ENCODE results near the gene TRAPPC5.

The TRAPPC5 gene

DNA sequence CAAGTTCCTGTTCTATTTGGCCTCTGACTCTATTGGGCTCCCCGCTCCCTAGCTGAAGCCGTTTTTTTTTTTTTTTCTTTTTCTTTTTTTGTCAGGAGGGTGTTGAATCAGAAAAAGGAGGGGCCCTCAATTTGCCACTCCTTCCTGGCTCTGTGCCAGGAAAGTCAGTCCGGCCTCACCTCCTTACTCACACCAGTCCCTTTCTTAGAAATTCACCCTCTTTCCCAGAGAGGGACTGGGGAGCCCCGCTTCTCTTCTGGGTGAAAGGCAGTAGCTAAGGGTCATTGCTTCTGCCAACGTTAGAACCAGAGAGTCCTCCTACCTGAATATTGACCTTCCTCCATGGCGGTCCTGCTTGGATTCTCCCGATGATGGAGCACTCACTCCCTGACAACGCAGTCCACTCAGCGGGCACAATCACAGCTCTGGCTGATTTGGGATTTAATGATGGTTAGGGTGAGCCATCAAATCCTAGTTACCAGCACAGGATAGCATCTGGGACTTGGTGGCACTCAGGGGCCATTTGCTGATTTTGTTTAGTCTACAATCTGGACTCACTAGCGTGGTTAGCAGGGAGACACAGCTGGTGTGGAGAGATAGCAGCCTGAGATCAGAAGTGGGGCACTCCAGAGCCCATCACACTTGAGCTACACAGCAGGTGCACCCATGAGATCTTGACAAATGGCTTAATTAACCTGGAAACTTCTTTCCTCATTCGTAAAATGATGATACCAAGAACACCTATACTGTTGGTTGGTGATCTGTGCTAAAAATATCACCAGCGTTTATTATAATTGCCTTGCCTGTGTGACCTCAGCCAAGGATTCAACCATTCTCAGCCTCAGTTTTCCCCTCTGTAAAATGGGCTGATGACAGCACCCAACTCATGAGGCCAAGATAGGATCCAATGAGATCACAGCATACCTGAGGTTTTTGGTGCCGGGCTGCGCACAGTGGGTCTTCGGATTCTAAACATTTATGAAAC is 19.1 kb downstream of the TRAPPC5 start:
- TF ChIP-seq, protein P1, sequence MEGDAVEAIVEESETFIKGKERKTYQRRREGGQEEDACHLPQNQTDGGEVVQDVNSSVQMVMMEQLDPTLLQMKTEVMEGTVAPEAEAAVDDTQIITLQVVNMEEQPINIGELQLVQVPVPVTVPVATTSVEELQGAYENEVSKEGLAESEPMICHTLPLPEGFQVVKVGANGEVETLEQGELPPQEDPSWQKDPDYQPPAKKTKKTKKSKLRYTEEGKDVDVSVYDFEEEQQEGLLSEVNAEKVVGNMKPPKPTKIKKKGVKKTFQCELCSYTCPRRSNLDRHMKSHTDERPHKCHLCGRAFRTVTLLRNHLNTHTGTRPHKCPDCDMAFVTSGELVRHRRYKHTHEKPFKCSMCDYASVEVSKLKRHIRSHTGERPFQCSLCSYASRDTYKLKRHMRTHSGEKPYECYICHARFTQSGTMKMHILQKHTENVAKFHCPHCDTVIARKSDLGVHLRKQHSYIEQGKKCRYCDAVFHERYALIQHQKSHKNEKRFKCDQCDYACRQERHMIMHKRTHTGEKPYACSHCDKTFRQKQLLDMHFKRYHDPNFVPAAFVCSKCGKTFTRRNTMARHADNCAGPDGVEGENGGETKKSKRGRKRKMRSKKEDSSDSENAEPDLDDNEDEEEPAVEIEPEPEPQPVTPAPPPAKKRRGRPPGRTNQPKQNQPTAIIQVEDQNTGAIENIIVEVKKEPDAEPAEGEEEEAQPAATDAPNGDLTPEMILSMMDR (IDR thresholded peaks at IDR 0.05), result no peak
- Histone ChIP-seq H3K9me3 (no peaks in the 10 kb centered on the region), H3K4me1 (ENCODE audit: control insufficient read depth in 1 of 2, insufficient read depth in 1 of 2, low read depth in 1 of 2, low read length in 1 of 2) (peaks cover 9 to 13% of the 10 kb centered on the region in 2 experiments), H3K27me3 (peaks cover 12% of the 10 kb centered on the region), H3K4me3 (ENCODE audit: low read depth in 1 of 2, low read length in 1 of 2) (no peak overlapping the region), H3K36me3 (no peaks in the 10 kb centered on the region), H3K27ac (no peak overlapping the region)

DNA sequence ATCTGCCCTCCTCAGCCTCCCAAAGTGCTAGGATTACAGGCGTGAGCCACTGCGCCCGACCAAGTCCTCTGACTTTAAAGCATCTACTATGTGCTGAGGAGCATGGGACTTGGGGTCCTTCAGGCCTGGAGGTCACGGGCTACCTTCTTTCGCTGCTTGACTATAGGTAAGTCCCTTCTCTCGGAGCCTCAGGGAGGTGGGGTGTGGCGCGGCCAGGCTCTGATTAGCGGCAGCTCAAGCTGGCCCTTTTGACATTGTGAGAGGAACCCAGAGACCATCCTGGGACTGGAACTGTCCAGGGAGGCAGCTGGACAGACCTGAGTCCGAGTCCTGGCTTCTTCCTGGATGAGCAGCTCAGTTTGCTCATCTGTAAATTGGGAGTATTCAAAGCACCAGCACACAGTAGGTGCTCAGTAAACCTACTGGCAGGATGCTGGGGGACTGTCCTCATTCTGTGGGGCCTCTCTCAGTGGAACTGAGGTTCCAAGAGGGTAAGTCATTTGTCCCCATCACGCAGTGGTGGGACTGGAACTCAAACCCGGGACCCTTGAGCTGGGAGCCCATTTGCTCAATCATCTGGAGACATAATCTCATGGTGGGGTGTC is 20.5 kb downstream of the TRAPPC5 start:
- H3K4me1 ChIP-seq (ENCODE audit: control insufficient read depth in 1 of 2, insufficient read depth in 1 of 2, low read depth in 1 of 2, low read length in 1 of 2), result peaks cover 24 to 28% of the 10 kb centered on the region in 2 experiments
- H3K9me3 ChIP-seq, result no peaks in the 10 kb centered on the region
- TF ChIP-seq, protein P1 (IDR thresholded peaks at IDR 0.05), result no peak
- no peak overlapping the region for H3K27ac ChIP-seq
- H3K36me3 ChIP-seq, result no peaks in the 10 kb centered on the region
- no peak overlapping the region for H3K4me3 ChIP-seq (ENCODE audit: low read depth in 1 of 2, low read length in 1 of 2)
- peaks cover 12% of the 10 kb centered on the region for H3K27me3 ChIP-seq

DNA sequence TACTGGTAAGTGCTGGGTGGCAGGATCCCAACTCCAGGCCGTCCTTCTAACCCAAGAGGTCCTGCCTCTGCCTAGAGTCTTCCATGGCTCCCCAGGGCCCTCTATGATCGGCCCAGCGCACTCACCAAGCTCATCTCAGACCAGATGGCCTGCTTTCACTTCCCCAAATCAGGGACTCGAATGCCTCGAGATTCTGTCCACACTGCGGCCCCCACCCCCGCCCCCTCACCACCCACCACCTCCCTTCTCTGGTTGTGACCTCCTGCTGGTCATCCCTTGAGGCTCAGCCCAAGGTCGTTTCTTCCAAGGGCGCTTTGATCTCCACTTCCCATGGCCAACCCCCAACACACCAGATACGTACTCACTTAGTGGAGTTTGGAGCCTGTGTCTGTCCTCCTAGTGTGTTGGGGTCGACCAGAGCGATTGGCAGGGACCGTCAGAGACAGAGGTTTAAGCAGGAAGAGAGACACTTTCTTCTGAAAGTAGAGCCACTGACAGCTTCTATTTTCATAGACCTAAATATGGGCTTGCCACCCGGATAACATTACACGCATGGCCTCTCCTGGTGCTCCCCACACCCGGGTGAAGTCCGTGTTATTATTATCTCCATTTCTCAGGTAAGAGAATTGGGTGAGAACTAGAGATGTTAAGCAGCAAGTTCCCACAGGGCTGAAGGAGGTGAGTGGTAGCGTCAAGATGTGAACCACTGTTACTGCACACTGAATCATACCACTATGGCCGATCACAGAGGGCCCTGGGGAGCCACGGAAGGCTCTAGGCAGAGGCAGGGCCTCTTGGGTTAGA is 21.2 kb downstream of the TRAPPC5 start, which contains the start of gene FCER2:
Gene FCER2, minus strand, starts transcription at position 478 of the 804 bp plus-strand sequence. CDS start 2,371 bp downstream, outside the sequence.
- Histone ChIP-seq H3K9me3 (no peaks in the 10 kb centered on the region), H3K4me3 (ENCODE audit: low read depth in 1 of 2, low read length in 1 of 2) (no peak within 1 kb of the TSS), H3K4me1 (ENCODE audit: control insufficient read depth in 1 of 2, insufficient read depth in 1 of 2, low read depth in 1 of 2, low read length in 1 of 2) (peaks cover 31 to 35% of the 10 kb centered on the region in 2 experiments), H3K27ac (peak within 1 kb of the TSS; percentile 50), H3K27me3 (peaks cover 12% of the 10 kb centered on the region), H3K36me3 (no peaks in the 10 kb centered on the region)
- TF ChIP-seq, protein P1 (IDR thresholded peaks at IDR 0.05), result no peak

DNA sequence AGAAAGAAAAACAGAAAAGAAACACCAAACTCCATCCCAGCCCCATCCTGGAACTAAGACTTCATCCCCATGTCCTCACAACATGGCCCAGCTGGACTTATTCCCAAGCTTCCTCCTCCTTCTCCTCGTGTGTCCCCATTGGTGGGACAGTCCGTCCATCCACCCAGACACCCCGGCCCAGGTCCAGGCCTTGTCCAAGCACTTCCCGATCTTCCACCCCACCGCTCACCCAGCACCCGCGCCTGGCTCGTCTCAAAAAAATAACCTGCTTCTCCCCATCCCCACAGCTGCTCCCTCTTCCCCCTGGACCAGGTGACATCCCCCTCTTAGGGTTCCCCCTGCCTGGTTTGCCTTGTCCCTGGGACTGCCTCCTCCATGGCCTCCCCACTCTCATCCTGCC is 22.7 kb downstream of the TRAPPC5 start:
- peaks cover 4% of the 10 kb centered on the region for H3K27me3 ChIP-seq
- TF ChIP-seq, protein P1 (IDR thresholded peaks at IDR 0.05), result no peak
- H3K27ac ChIP-seq, result peak overlapping the region; percentile 99
- H3K9me3 ChIP-seq, result no peaks in the 10 kb centered on the region
- H3K4me3 ChIP-seq (ENCODE audit: low read depth in 1 of 2, low read length in 1 of 2), result no peak overlapping the region
- peaks cover 40 to 41% of the 10 kb centered on the region in 2 experiments for H3K4me1 ChIP-seq (ENCODE audit: control insufficient read depth in 1 of 2, insufficient read depth in 1 of 2, low read depth in 1 of 2, low read length in 1 of 2)
- H3K36me3 ChIP-seq, result no peaks in the 10 kb centered on the region
